ENCODE results near the gene NR6A1. TPM values are rescaled to one million over a fixed set of nuclear protein-coding genes. Genes with fewer than 3 reads are reported as not detected.

Gene NR6A1
- total RNA-seq, 1 donor from 2014 or later: 60.7 TPM

DNA sequence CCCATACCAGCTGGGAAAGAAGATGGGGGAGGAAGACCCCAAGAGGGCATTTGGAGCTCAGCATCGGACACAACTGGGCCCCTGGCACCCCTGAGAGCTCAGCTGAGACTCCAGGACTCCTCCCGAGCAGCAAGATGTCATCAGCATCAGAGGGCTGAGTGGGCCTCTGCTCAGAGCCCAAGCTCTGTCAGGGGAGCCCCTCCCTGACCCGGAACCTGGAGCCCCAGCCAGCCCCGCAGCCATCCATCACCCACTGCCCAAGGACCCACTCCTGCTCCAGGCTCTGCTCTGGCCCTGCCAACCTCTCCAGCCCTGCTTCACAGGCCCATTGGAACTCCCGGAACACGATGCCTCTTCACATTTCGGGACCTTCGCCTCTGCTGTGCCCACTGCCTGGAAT, 273.7 kb downstream of the NR6A1 start:
- TF ChIP-seq, protein P1, sequence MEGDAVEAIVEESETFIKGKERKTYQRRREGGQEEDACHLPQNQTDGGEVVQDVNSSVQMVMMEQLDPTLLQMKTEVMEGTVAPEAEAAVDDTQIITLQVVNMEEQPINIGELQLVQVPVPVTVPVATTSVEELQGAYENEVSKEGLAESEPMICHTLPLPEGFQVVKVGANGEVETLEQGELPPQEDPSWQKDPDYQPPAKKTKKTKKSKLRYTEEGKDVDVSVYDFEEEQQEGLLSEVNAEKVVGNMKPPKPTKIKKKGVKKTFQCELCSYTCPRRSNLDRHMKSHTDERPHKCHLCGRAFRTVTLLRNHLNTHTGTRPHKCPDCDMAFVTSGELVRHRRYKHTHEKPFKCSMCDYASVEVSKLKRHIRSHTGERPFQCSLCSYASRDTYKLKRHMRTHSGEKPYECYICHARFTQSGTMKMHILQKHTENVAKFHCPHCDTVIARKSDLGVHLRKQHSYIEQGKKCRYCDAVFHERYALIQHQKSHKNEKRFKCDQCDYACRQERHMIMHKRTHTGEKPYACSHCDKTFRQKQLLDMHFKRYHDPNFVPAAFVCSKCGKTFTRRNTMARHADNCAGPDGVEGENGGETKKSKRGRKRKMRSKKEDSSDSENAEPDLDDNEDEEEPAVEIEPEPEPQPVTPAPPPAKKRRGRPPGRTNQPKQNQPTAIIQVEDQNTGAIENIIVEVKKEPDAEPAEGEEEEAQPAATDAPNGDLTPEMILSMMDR (conservative IDR thresholded peaks at IDR 0.05): no peak
- Mint-ChIP-seq H3K4me1 (peaks cover 5% of the 10 kb centered on the region), H3K27ac (ENCODE audit: unreplicated experiment) (no peak overlapping the region), H3K9me3 (no peaks in the 10 kb centered on the region), H3K4me3 (no peak overlapping the region), H3K27me3 (ENCODE audit: low read depth) (peaks cover 47% of the 10 kb centered on the region), H3K36me3 (ENCODE audit: low read depth) (no peaks in the 10 kb centered on the region)
- DNase-seq (ENCODE audit: low read depth, low spot score): no peak

GRCh38 chr9:124496463-124496862, 274.6 kb downstream of the NR6A1 start:
- H3K4me3 Mint-ChIP-seq: no peak overlapping the region
- TF ChIP-seq, protein P1 (conservative IDR thresholded peaks at IDR 0.05): no peak
- H3K9me3 Mint-ChIP-seq: no peaks in the 10 kb centered on the region
- no peak overlapping the region for H3K27ac Mint-ChIP-seq (ENCODE audit: unreplicated experiment)
- H3K36me3 Mint-ChIP-seq (ENCODE audit: low read depth): no peaks in the 10 kb centered on the region
- DNase-seq (ENCODE audit: low read depth, low spot score): no peak
- peaks cover 5% of the 10 kb centered on the region for H3K4me1 Mint-ChIP-seq
- peaks cover 37% of the 10 kb centered on the region for H3K27me3 Mint-ChIP-seq (ENCODE audit: low read depth)

- H3K4me3 Mint-ChIP-seq: no peak overlapping the region
- peaks cover 33% of the 10 kb centered on the region for H3K27me3 Mint-ChIP-seq (ENCODE audit: low read depth)
Observed at GRCh38 chr9:124496075-124496449, 275.0 kb downstream of the NR6A1 start.

GRCh38 chr9:124495126-124496074, 275.7 kb downstream of the NR6A1 start:
- no peak overlapping the region for H3K4me3 Mint-ChIP-seq
- H3K27me3 Mint-ChIP-seq (ENCODE audit: low read depth): peaks cover 28% of the 10 kb centered on the region
- H3K27ac Mint-ChIP-seq (ENCODE audit: unreplicated experiment): no peak overlapping the region
- DNase-seq (ENCODE audit: low read depth, low spot score): no peak
- TF ChIP-seq, protein P1 (conservative IDR thresholded peaks at IDR 0.05): no peak
- H3K4me1 Mint-ChIP-seq: peaks cover 8% of the 10 kb centered on the region
- H3K9me3 Mint-ChIP-seq: no peaks in the 10 kb centered on the region
- H3K36me3 Mint-ChIP-seq (ENCODE audit: low read depth): no peaks in the 10 kb centered on the region

More at GRCh38 chr9:124496075-124496449, 275.0 kb downstream of the NR6A1 start:
- no peak overlapping the region for H3K27ac Mint-ChIP-seq (ENCODE audit: unreplicated experiment)
- no peak for DNase-seq (ENCODE audit: low read depth, low spot score)
- H3K4me1 Mint-ChIP-seq: peaks cover 5% of the 10 kb centered on the region
- H3K9me3 Mint-ChIP-seq: no peaks in the 10 kb centered on the region
- TF ChIP-seq, protein P1 (conservative IDR thresholded peaks at IDR 0.05): no peak
- no peaks in the 10 kb centered on the region for H3K36me3 Mint-ChIP-seq (ENCODE audit: low read depth)

DNA sequence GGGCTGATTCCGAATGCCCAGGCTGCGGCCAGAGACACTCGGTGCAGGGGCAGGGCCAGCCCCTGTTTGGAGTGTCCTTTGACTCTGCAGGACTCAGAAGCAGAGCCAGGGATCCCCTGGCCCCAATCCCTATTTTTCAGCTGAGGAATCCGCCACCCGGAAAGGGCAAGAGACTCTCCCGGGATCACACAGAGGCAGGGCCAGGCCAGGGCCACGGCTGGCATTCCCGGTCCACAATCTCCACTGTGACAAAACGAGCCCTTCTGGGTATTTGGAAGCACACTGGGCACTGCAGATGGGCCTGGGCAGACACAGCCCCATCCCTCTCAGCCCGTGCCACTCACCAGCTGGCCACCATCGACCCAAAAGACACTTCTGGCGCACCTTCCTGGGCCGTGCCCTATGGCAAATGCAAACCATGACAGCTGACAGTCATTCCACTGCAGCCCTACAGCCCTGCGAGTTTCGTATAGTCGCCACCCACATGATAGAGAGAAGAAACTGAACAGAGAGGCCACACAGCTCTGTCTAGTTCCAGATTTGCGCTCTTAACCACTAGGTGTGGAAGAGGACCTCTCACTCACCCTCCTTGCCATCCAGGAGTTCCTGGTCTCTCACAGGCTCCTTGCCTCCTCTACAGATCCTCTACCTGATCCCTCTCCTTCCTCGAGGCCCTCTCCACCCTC, 277.2 kb downstream of the NR6A1 start:
- H3K4me1 Mint-ChIP-seq: peaks cover 19% of the 10 kb centered on the region
- H3K9me3 Mint-ChIP-seq: no peaks in the 10 kb centered on the region
- no peak for DNase-seq (ENCODE audit: low read depth, low spot score)
- H3K36me3 Mint-ChIP-seq (ENCODE audit: low read depth): no peaks in the 10 kb centered on the region
- TF ChIP-seq, protein P1 (conservative IDR thresholded peaks at IDR 0.05): no peak
- no peak overlapping the region for H3K4me3 Mint-ChIP-seq
- no peak overlapping the region for H3K27ac Mint-ChIP-seq (ENCODE audit: unreplicated experiment)
- peaks cover 28% of the 10 kb centered on the region for H3K27me3 Mint-ChIP-seq (ENCODE audit: low read depth)
